Measurements from ENCODE around the gene SYTL5.
"Not testable (repeated sequence)": the region's sequence is repeated elsewhere in the genome, so short reads cannot be mapped to it uniquely, and the experiment has no call there.

The SYTL5 gene

DNA sequence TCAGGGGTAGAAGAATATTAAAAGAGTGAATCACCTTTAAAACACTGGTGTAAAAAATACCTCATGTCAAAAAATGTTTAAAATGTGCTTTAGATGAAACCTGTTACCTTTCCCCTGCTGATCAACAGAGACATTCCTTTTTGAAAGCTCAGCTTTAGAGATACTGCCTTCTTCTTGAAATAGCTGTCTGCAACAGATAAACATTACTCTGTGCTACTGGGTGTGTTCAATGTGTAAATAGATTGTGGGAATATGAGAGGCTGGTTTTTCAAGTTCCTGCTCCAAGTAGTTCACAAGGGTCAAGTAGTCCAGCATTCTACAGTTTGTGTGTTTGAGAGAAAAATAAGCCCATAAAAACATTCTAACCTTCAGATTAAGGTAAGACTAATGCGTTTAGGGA lies at the start of gene SYTL5:
Gene SYTL5, plus strand, starts transcription at position 263 of the 400 bp plus-strand sequence. CDS start 27,337 bp downstream, outside the sequence.
- no peak for DNase-seq

DNA sequence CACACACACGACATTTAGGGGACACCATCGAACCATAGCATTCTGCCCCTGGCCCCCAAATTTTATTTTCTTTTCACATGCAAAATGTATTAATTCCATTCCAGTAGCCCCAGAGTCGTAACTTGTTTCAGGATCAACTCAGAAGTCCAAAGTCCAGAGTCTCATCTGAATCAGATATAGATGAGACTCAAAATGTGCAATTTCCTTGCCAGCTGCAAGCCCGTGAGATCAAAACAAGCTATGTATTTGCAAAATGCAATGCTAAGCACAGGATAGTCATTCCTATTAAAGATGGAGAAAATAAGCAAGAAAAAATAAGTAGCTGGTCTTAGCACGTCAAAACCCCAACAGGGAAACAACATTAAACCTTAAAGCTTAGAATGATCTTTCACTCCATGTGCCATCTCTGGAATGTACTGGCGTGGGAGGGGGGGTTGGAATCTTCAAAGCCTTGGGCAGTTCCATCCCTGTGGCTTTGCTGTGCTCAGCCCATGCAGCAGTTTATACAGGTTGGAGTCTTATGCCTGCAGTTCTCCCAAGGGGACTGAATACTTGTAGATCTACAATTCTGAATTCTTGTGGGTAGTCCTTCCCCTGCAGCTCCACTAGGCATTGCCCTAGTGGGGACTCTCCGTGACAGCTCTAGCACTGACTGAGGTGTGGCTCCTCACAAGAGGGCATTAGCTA lies 47.7 kb upstream of the SYTL5 start:
- no peak for DNase-seq

DNA sequence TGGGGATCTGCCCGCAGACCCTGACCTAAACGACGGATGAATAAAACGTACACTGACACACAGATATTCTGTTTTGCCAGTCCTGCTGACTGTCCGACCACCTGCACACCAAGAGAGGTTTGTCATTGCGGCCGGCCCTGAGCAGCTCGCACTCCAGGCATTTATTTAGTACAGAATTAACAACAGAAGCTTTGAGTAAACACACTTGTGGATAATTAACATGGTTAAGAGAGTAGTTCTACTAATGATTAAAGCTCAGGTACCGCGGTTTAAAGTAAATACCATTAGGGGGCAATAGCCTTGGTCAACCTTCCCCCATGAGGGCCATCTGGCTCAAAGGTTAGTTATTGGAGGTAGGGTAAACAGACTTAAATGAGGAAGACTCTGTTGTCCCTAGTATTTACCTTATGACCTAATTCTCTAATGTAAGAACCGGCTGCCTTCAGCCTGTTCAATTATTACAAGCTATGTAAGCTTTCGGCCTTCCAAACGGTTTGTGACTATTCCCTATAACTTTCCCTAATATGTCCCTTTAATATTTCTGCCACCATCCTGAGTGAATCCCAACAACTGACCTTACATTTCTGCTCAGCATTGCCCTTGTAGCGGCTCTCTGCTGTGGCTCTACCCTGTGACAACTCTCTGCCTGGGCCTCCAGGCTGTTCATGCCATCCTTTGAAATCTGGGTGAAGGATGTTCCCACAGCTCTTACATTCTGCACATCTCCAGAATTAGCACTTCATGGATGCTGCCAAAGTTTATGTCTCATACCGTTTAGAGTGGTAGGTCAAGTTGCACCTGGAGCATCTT lies 46.9 kb upstream of the SYTL5 start:
- no peak for DNase-seq

DNA sequence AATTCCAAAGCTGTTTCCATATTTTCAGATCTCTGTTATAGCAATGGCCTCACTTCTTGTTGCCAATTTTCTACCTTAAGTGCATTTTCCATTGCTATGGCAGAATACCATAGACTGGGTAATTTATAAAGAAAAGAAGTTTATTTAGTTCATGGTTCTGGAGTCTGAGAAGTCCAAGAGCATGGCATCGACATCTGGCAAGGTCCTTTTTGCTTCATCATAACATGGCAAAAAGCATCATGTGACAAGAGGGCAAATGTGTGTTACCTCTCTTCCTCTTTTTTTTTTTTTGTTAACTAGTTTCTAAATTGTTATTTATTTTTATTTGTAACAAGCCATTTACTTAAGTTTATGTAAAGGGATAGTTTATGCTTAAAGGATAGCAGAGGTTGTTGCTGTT lies 45.2 kb upstream of the SYTL5 start:
- DNase-seq: no peak

DNA sequence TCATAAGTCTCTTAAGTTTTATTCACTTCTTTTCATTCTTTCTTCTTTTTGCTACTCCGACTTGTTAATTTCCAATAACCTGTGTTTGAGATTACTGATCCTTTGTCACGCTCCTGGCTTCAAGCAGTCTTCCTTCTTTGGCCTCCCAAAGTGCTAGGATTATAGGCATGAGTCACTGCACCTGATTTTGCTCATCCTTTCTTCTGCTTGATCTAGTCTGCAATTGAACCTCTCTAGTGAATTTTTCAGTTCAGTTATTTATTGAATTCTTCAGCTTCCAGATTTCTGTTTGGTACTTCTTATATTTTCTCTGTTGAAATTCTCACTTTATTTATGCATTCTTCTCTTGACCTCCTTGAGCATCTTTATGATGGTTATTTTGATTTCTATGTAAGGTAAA lies 38.6 kb upstream of the SYTL5 start:
- DNase-seq: no peak

DNA sequence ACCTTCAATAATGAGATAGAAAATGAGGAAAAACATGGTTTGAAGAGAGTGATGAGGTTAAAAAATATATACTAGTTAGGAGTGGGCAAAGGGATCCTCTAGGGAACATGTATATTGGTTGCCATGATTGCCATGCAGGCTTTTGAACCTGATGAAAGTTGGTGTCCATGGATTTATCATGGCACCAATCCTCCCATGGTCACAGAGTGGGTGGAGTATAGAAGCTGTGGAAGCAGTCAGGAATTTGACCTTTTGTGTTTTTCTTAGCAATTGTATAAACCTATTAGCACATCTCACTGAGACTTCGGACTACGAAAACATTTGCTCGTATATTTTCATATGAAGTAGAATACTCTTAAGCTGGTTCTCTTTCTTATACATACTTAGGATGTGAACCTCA lies 30.9 kb upstream of the SYTL5 start:
- no peak for DNase-seq

DNA sequence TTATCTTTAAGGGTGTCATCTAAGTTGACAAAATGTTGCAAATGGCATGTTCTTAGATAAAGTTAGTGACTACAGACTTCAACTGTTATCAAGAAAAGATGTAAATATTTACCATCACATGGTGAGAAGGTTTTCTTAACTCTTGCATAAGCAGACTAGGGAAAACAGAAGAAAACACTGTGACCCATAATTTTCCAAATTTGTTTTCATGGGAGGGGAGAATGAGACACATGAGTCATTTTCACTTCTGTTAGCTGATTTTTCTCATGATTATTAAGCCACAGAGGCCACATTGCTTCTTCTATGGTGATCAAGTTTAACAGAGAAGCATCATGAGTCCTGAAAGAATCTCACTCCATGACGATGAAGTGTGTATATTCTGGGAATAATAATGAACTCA lies 30.2 kb upstream of the SYTL5 start:
- DNase-seq: no peak

DNA sequence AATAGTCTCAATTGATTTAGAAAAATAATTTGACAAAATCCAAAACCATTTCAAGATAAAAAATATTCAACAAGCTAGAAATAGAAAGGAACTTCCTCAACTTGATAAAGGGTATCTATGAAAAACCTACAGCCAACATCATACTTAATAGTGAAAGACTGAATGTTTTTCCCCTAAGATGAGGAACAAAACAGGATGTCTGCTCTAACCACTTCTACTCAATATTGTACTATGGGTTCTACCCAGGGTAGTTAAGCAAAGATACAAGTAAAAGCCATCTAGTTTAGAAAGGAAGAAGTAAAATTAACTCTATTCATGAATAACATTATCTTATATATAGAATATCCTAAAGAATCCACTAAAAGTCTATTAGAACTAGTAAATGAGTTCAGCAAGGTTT lies 21.5 kb upstream of the SYTL5 start:
- no peak for DNase-seq

DNA sequence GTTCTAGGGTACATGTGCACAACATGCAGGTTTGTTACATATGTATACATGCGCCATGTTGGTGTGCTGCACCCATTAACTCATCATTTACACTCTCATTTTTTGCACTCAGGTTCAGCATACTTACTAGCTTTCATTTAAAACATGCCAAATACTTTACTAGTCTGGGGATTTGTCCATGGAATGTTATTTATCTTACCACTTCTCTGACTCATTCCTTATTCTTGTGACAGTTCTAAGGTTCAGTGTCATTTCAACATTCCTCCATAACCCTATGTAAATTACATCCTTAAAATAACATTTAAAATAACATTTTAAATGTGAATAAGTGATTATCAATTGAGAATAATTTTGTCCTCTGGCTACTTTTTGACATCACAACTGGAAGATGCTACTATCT lies 19.5 kb upstream of the SYTL5 start:
- DNase-seq: no peak

DNA sequence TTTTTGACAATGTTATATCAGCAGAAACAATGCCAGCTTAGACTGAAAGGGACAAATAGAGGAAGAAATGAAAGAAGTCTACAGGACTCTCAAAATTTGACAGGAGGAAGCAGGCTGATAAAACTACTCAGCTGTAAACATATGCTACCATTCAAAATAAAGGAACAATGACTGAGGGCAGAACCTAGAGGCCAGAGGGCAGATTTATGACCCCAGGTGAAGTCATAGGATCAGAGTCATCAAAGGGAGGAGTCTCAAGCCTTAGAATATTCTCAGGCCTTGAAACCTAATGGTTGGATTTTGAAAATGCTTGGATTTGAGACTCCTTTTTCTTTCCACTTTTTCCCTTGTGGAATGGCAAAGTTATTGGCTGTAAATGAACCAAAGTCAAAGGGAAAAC lies 17.0 kb upstream of the SYTL5 start:
- no peak for DNase-seq

DNA sequence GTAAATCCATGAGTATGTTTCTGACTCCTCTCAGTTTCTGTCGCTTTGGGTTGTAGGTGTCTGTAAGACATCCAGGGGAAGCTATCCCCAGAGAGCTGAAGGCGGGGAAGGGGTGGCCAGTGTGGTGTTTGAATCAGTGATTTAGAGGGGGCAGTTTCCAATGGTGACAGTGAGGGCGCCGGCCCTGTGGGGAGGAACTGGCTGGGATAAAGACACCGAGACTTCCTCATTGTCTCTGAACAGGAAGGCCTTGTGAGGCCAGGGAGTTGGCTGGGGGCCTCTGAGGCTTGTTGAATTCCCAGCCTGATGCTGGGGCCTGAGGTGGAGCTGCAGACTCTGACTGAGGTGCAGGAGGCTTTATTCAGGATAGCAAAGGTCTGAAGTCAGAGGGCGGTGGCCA lies 15.1 kb upstream of the SYTL5 start:
- not testable (repeated sequence) for DNase-seq

DNA sequence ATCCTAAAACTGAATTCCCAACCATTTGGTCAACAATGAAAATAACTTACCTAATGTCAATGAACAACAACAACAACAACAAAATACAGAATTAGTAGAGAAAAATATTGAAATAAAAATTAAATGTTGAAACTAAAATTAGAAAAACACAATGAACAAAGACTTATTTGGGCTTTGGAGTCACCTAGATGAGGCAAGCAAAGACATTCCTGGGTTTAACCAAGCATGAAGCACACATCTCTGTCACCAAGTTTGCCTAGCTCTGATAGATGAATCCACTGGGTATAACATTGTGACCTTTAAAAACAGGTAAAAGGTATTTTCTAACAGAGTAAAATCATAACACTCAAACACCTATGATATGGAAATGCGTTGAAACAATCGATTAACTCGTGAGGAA lies 13.2 kb upstream of the SYTL5 start:
- DNase-seq: no peak

DNA sequence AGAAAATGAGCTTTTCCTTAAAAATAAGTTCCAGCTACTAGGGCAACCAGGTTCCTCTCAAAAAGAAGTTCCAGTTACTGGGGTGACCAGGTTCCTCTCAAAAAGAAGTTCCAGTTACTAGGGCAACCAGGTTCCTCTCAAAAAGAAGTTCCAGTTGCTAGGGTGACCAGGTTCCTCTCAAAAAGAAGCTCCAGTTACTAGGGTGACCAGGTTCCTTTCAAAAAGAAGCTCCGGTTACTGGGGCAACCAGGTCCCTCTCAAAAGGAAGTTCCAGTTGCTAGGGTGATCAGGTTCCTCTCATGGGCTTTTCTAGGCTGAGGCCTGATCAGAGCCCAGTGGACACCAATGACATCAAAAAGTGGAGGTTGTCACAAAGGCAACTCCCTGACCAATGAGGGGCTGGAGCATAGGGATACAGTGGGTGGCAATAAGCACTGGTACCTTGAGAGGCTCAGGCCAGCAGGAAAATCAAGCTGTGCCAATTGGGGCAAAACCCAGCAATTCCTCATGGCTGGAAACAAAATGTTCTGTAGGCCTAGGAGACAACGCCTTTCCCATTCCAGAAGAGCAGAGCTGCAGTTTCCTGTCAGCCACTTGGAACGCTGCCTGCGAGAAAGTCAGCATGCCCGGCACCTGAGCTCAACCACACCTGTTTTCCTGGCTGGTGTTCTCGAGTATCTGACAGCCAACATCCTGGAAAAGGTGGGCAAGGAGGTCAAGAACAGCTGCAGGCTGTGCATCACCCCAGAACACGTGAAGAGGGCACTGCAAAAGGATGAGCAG lies 12.3 kb upstream of the SYTL5 start:
- no peak for DNase-seq

DNA sequence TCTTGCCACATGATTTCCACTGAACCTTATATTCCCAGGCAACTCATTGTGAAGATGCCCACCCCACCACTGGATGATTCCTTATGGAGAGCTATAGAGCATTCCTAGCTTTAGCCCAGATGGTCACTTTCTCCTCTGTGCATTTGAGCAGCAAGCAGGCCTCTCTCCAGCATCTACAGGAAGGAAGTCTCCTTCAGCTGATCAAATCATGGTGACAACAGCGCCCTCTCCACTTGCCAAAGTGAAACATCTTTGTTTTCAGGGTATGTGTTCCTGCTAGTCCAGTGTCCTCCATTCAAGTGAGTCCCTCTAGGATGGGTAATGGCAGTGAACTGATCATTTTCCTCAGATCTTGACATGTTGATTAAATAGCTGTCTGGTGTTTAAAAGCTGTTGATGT lies 10.9 kb upstream of the SYTL5 start:
- no peak for DNase-seq

DNA sequence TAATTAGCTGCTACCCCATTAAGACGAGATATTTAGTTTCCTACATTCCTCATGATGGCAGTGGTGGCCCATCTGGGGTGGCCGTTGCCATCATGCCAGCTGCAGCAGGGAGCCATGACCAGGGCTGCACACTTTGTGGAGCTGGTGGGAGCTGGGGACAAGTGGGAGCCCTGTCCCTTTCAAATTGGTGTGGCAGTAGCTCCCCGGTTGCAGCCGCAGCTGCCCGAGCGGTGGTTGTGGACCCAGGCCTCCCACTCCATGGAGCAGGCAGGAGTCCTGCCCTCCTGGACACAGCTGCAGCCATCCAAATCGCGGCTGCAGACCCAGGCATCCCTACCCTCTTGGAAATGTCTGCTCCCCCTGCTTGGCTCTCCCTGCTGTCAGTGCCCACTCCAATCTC lies 9.3 kb upstream of the SYTL5 start:
- DNase-seq: no peak

DNA sequence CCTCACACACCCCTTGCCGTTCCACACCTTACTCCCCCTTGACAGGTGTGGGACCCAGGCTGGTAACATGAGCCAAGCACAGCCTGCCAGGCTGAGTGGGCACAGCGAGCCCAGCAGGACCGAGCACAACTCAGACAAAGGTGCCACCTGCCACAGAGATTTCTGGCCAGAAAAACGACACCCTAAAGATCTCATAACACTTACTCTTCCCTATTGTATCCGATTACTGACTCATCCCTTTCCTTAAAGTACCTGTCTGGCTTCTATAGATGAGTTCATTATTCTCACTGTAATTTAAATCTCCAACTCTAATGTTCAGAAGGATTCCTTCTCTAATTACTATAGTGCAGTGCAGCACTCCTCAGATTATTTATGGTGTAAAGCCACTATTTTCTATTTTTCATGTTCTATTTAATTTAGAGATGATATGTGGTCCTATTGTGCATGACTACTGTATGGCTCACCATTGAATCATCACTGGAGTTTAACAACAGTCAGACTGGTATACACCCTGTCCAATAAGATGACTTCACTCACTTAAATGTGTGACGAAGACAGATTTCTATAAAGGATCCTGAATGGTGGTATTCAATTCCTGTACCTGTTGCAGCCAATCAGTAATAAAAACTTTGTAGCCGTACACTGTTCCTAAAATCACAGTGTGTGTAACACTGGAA lies 7.6 kb upstream of the SYTL5 start:
- DNase-seq: no peak

DNA sequence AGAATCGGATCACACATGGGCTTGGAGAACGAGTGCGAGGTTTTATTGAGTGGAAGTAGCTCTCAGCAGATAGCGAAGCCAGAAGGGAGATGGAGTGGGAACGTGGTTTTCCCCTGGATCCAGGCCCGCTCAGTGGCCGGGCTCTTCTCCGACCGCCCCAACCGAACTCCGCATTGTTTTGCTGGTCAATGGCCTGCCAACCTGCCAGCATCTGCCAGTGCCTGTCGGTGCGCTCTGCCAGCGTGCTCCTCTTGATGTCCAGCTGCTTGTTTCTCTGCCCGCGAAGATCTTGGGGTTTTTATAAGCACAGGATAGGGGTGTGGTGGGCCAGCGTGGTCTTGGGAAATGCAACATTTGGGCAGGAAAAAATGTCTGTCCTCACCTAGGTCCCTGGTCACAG lies 5.6 kb upstream of the SYTL5 start:
- DNase-seq: no peak

DNA sequence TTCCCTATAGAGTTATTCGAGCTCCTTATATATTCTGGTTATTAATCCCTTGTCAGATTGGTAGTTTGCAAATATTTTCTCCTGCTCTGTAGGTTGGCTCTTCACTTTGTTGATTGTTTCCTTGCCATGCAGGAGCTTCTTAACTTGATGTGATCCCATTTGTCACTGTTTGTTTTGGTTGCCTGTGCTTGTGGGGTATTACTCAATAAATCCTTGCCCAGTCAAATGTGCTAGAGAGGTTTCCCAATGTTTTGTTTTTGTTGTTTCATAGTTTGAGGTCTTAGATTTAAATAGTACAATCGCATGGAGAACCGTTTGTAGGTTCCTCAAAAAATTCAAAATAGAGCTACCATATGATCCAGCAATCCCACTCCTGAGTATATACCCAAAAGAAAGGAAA lies 2.3 kb upstream of the SYTL5 start:
- DNase-seq: no peak

DNA sequence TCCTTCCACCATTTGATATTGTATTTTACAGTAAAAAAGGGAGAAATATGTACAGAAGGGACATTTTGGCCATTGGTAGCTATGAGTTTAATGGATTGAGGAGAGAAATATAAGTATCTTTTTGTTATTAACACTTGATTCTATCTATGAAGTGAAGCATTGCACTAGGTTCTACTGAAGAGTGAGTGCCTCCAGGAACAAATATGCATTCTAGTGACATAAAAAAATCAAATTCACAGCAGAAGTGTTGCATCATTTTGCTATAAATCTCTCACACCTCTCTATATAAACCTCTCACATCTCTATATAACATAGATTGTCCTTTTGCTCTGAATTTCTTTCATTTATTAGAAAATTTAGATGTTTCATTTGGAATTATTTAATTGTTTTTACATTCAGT lies 425 bp downstream of the SYTL5 start:
- no peak for DNase-seq

DNA sequence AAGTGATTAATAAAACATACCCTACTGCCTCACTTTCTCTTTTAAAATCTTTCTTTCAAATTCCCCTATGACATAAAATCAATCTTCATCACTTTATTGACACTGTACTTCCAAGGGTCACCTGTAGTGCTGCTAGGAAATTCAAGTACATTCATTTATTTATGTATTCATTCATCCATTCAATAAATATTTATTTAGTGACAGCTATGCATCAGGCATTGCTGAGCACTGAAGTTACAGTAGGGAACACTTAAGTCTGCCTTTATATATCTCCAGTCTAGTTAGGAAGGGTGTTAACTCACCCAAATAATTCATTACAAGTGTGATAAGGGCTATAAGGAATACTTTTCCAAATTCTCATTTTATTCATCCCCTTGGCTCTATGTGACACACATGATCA lies 2.3 kb downstream of the SYTL5 start:
- no peak for DNase-seq

DNA sequence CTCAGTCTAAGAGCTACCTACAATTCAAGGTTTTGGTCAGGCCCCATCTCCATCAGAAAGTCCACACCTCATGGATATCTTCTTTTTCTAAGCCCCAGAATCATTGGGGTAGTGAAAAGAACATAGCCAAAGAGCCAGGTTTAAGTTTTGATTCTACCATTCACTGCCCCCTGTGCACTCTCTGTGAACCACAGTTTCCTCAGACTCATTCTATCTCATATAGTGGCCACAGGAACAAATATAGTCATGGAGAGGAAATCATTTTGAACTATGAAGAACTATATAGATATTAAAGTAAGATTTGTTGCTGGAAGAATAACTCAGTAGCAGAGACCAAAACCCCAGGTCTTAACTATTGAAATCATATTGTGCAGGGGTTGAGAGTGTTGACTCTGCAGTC lies 3.3 kb downstream of the SYTL5 start:
- no peak for DNase-seq

DNA sequence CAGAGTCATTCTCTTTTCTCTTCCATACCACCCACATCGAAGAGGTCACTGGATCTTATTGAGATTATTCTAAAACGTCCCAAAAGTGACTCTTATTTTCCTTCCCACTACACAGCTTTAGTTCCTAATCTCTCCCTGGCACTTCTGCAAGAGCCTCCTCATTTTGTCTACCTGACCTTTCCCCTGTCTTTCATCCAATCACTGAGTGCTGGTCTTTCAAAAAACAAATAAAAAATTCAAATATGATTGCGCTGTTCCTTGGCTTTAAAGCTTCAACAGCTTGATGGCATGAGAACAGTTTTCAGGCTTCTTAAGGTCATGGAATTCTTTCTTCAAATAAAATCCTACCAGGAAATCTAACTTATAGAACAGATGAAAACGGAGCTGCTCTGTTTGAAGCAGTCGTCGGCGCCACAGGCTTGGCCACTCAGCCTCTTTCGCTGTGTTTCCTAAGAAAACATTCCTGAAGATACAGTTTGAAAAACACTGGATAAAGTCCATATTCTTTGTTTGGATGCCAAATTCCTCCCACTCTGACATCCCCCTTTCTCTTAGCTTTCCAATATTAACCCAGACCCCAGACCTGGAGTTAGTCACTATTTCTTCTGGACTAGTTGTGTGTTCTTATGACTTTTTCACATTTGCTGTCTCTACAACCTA lies 12.5 kb downstream of the SYTL5 start:
- no peak for DNase-seq

DNA sequence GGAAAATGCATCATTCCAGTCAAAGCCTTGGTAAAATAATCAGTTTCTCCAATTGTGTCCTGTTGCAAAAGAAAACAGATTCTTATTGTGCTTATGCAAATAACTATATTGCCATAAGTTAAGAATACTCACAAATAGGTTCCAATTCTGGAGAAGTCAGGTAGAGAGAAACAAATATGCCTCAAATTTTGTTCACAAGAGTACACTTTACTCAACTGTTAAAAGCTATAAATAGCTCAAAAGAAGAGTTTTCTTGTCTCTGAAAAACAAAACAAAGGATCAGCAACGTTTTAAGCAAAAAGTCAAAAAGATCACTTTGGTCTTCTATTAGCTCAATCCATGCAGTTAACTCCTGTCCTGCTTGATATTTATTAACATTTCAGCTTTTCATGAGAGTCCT lies 21.9 kb downstream of the SYTL5 start:
- no peak for DNase-seq

All from SW 1271 (cell line).